Calu3 (cell line): Measurements from ENCODE around the gene RABAC1. TPM values are rescaled to one million over a fixed set of nuclear protein-coding genes. Genes with fewer than 3 reads are reported as not detected.

Source experiments
- BruUV-seq: library from RNA; stranded (reverse); fragments of 400-500 nt; replicated peaks from 2 replicates; lab custom pipeline; 2021; lab: Mats Ljungman, UMichigan
- CTCF ChIA-PET: fragments of 300-600 bp; sonication (Branson Sonifier 250); formaldehyde crosslinking; loops from one replicate; lab custom pipeline; 2022; ENCODE audit warnings: antibody characterized with exemption; lab: Charles Lee
- DNase-seq: peaks from one replicate; pipeline ENCODE4 v3.0.0; 2022
- H3K27ac Mint-ChIP-seq: one replicate; pipeline ENCODE4 v1.8.0; 2022; ENCODE audit warnings: mixed read lengths; ENCODE audit not compliant: unreplicated experiment
- H3K27me3 Mint-ChIP-seq: one replicate; pipeline ENCODE4 v1.8.0; 2022; ENCODE audit warnings: mixed read lengths; ENCODE audit not compliant: unreplicated experiment
- H3K36me3 Mint-ChIP-seq: one replicate; pipeline ENCODE4 v1.8.0; 2022; ENCODE audit warnings: mild to moderate bottlenecking, moderate library complexity, mixed read lengths; ENCODE audit not compliant: insufficient read depth, unreplicated experiment
- H3K4me1 Mint-ChIP-seq: one replicate; pipeline ENCODE4 v1.8.0; 2022; ENCODE audit warnings: mild to moderate bottlenecking, low read depth, mixed read lengths; ENCODE audit not compliant: unreplicated experiment
- H3K4me3 Mint-ChIP-seq: one replicate; pipeline ENCODE4 v1.8.0; 2022; ENCODE audit warnings: mild to moderate bottlenecking, low read depth, moderate library complexity, mixed read lengths; ENCODE audit not compliant: unreplicated experiment
- H3K9me3 Mint-ChIP-seq: one replicate; pipeline ENCODE4 v1.8.0; 2022; ENCODE audit warnings: low read depth, mixed read lengths; ENCODE audit not compliant: unreplicated experiment
- CTCF ChIP-seq: fragments of 200-600 bp; IDR thresholded peaks from one replicate; pipeline ENCODE4 v1.8.0; 2022; ENCODE audit warnings: antibody characterized with exemption; ENCODE audit not compliant: unreplicated experiment
- intact Hi-C: fragments of 100-400 bp; cut with micrococcal nuclease; formaldehyde crosslinking; loops from one replicate; pipeline ENCODE4 v1.10.0; 2022; ENCODE audit not compliant: unreplicated experiment
- total RNA-seq: library from RNA; stranded (reverse); gene quantifications from 2 replicates; pipeline ENCODE4 v1.2.3, GENCODE V29; 2022

RABAC1 gene
- total RNA-seq, 1 experiment from 2014 or later, result 116 TPM

- peaks cover 17% of the 10 kb centered on the region for H3K4me1 Mint-ChIP-seq
- no peaks in the 10 kb centered on the region for H3K9me3 Mint-ChIP-seq
- intact Hi-C loops, result no loop called here
- H3K36me3 Mint-ChIP-seq, result peaks cover 11% of the 10 kb centered on the region
- CTCF ChIA-PET, result interaction anchor here (0.6 to 1.0 kb wide), 4 partner anchors 16 to 625 kb away, joined by 3 to 5 read pairs (median 4); no protein-coding TSS in a partner anchor
- BruUV-seq, result no TSS peak
- DNase-seq, result no peak
- H3K4me3 Mint-ChIP-seq, result no peak within 1 kb of the TSS
- no peak within 1 kb of the TSS for H3K27ac Mint-ChIP-seq
- TF ChIP-seq CTCF, result no peak
- H3K27me3 Mint-ChIP-seq, result no peaks in the 10 kb centered on the region
Measured at GRCh38 chr19:41928221-41928683, 30.9 kb downstream of the RABAC1 start, which contains the start of gene ERFL. TSS of gene ERFL (minus strand) at chr19:41928449. CDS start at chr19:41912919, 15,530 bp downstream.

GRCh38 chr19:41927497-41928192, 31.5 kb downstream of the RABAC1 start:
- intact Hi-C loops, result no loop called here

GRCh38 chr19:41926763-41927496, 32.2 kb downstream of the RABAC1 start:
- Mint-ChIP-seq H3K36me3 (peaks cover 11% of the 10 kb centered on the region), H3K27ac (no peak overlapping the region), H3K4me1 (peaks cover 21% of the 10 kb centered on the region), H3K27me3 (no peaks in the 10 kb centered on the region), H3K9me3 (no peaks in the 10 kb centered on the region), H3K4me3 (no peak overlapping the region)
- BruUV-seq, result no TSS peak
- intact Hi-C loops, result no loop called here
- CTCF ChIA-PET, result interaction anchor here (0.6 kb wide), 1 partner anchor 43 kb away, joined by 4 read pairs; no protein-coding TSS in a partner anchor
- no peak for DNase-seq
- TF ChIP-seq CTCF, result no peak

More at GRCh38 chr19:41927497-41928192, 31.5 kb downstream of the RABAC1 start:
- H3K27me3 Mint-ChIP-seq, result no peaks in the 10 kb centered on the region
- no peak overlapping the region for H3K27ac Mint-ChIP-seq
- H3K36me3 Mint-ChIP-seq, result peaks cover 11% of the 10 kb centered on the region
- peaks cover 21% of the 10 kb centered on the region for H3K4me1 Mint-ChIP-seq
- CTCF ChIA-PET, result interaction anchor here (0.6 to 1.0 kb wide), 3 partner anchors 17 to 55 kb away, joined by 3 to 4 read pairs (median 4); no protein-coding TSS in a partner anchor
- no TSS peak for BruUV-seq
- DNase-seq, result no peak
- no peak for TF ChIP-seq CTCF
- no peak overlapping the region for H3K4me3 Mint-ChIP-seq
- no peaks in the 10 kb centered on the region for H3K9me3 Mint-ChIP-seq

GRCh38 chr19:41926028-41926762, 32.9 kb downstream of the RABAC1 start:
- CTCF ChIA-PET, result no interaction called here
- no TSS peak for BruUV-seq
- Mint-ChIP-seq H3K27me3 (no peaks in the 10 kb centered on the region), H3K4me3 (no peak overlapping the region), H3K36me3 (peaks cover 11% of the 10 kb centered on the region), H3K27ac (no peak overlapping the region), H3K9me3 (no peaks in the 10 kb centered on the region), H3K4me1 (peaks cover 21% of the 10 kb centered on the region)
- TF ChIP-seq CTCF, result no peak
- no peak for DNase-seq
- intact Hi-C loops, result no loop called here
